Panc1 (cell line): Measurements from ENCODE around the gene ADAD2. TPM values are rescaled to one million over a fixed set of nuclear protein-coding genes. Genes with fewer than 3 reads are reported as not detected.

ENCODE experiments used
- ATAC-seq: fragments of 200-7000 bp; cut with Tn5 transposase; 2 replicates; pipeline ENCODE4 v1.9.1; 2020; ENCODE audit warnings: mild to moderate bottlenecking, moderate library complexity
- BruUV-seq: library from RNA; stranded (reverse); fragments of 400-500 nt; replicated peaks from 2 replicates; lab custom pipeline; 2021; lab: Mats Ljungman, UMichigan
- CTCF ChIA-PET: fragments of 300-600 bp; sonication (Branson Sonifier 250); formaldehyde crosslinking; loops from one replicate; lab custom pipeline; 2022; ENCODE audit warnings: antibody characterized with exemption; lab: Charles Lee
- POLR2A ChIA-PET: fragments of 300-600 bp; sonication (Branson Sonifier 250); formaldehyde crosslinking; loops from one replicate; lab custom pipeline; 2022; ENCODE audit warnings: antibody characterized with exemption; lab: Charles Lee
- DNase-seq: peaks from one replicate; pipeline ENCODE4 v3.0.0-alpha.2; 2010; ENCODE audit warnings: low read depth, low spot score
- H3K27ac ChIP-seq: 2 replicates; pipeline ENCODE4 v1.5.1; 2011; ENCODE audit warnings: mild to moderate bottlenecking, low read length, inconsistent platforms
- H3K27me3 ChIP-seq: fragments of 200-500 bp; sonication (Bioruptor generic); 2 replicates; pipeline ENCODE4 v1.6.0; 2014; ENCODE audit warnings: low read length, inconsistent platforms; ENCODE audit not compliant: control insufficient read depth, insufficient read depth
- H3K36me3 ChIP-seq: fragments of 200-500 bp; sonication (Bioruptor generic); 2 replicates; pipeline ENCODE4 v1.5.1; 2014; ENCODE audit warnings: inconsistent platforms, mild to moderate bottlenecking, low read length, moderate library complexity; ENCODE audit not compliant: control insufficient read depth, insufficient read depth
- H3K4me1 ChIP-seq: 2 replicates; pipeline ENCODE4 v1.5.1; 2011; ENCODE audit warnings: inconsistent platforms, mild to moderate bottlenecking, low read length, moderate library complexity; ENCODE audit not compliant: control insufficient read depth, insufficient read depth
- H3K4me3 ChIP-seq, 2 experiments: 2 replicates each; pipeline ENCODE4 v1.5.1; 2011 to 2012; ENCODE audit warnings: low read depth in 2 of 2, low read length in 2 of 2, mild to moderate bottlenecking in 2 of 2, inconsistent platforms in 1 of 2, moderate library complexity in 1 of 2
- H3K9me3 ChIP-seq: fragments of 200-500 bp; sonication (Bioruptor generic); 2 replicates; pipeline ENCODE4 v1.5.1; 2014; ENCODE audit warnings: low read depth, mild to moderate bottlenecking, inconsistent platforms, low read length, moderate library complexity; ENCODE audit not compliant: control insufficient read depth, insufficient read depth
- POLR2AphosphoS5 ChIP-seq: IDR thresholded peaks from 2 replicates; pipeline ENCODE4 v1.6.1; 2012; ENCODE audit warnings: mild to moderate bottlenecking, low read depth, low read length, moderate library complexity
- SIN3A ChIP-seq: IDR thresholded peaks from 2 replicates; pipeline ENCODE4 v1.6.1; 2012; ENCODE audit warnings: low read depth, mild to moderate bottlenecking, low read length, moderate library complexity, borderline replicate concordance; ENCODE audit not compliant: insufficient read depth
- TCF7L2 ChIP-seq: IDR thresholded peaks from 2 replicates; pipeline ENCODE4 v1.6.1; 2011; ENCODE audit warnings: mild to moderate bottlenecking, low read depth, low read length, inconsistent platforms
- in situ Hi-C: cut with HindIII; loops from 2 replicates; pipeline ENCODE4 v1.10.0; 2016; ENCODE audit warnings: low sequenced_read_pairs, low pct_unique_long_range_greater_than_20kb
- intact Hi-C: fragments of 100-400 bp; cut with micrococcal nuclease; formaldehyde crosslinking; loops from one replicate; pipeline ENCODE4 v1.10.0; 2022; ENCODE audit not compliant: unreplicated experiment
- total RNA-seq: library from RNA; stranded (reverse); gene quantifications from one replicate; pipeline ENCODE4 v1.2.1, GENCODE V29; 2021; ENCODE audit not compliant: unreplicated experiment
- TF ChIP-seq, protein P1 (sequence below), 2 experiments: IDR thresholded peaks; 2 replicates each; pipeline ENCODE4 v1.6.1; 2011 to 2012; ENCODE audit warnings: low read depth in 2 of 2, control low read depth in 1 of 2, low read length in 1 of 2, mild to moderate bottlenecking in 1 of 2, moderate library complexity in 1 of 2; ENCODE audit not compliant: insufficient read depth in 1 of 2
- TF ChIP-seq, protein P2 (sequence below): fragments of 450-650 bp; IDR thresholded peaks from 2 replicates; pipeline ENCODE4 v1.5.1; 2017; ENCODE audit warnings: mild to moderate bottlenecking

ADAD2 gene
- total RNA-seq, 1 experiment from 2014 or later = not detected

DNA sequence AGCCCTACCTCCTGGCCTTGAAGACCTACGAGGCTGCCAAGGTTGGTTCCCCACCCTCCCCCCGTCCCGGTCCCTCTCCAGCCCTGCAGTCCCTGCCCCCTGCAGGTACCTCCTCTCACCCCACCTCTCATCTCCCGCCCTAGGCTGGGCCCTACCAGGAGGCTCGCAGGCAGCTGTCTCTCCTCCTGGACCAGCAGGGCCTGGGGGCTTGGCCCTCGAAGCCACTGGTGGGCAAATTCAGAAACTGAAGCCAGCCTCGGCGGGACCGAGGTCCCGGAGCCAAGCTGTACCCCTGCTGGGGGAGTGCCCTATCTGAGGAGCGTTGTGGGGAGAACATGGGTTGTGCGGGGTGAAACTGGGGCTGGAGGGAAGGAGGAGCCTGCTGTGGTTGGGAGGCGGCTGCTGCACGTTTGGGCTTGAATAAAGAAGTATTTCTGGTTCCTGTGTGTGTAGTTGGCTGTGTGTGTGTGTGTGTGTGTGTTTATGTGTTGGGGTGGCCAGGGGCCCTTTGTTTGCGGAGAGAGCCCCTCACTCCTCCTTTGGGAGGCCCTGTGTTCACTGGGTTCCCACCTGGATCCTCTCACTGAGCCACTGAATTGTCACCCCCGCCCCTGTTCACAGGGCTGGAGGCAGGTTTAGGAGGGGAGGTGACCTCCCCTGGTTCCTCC lies 5.9 kb downstream of the ADAD2 start:
- BruUV-seq = no TSS peak
- in situ Hi-C loops (no loop called here), intact Hi-C loops (no loop called here)
- ChIA-PET POLR2A (no interaction called here), CTCF (interaction anchor here (0.7 kb wide), 1 partner anchor 290 kb away, joined by 9 read pairs; no protein-coding TSS in a partner anchor)
- Histone ChIP-seq H3K4me1 (no peaks in the 10 kb centered on the region), H3K36me3 (no peaks in the 10 kb centered on the region), H3K4me3 (no peak overlapping the region), H3K27ac (no peak overlapping the region), H3K9me3 (no peaks in the 10 kb centered on the region), H3K27me3 (no peaks in the 10 kb centered on the region)
- ATAC-seq (no peak), DNase-seq (no peak)
- TF ChIP-seq, protein P1, sequence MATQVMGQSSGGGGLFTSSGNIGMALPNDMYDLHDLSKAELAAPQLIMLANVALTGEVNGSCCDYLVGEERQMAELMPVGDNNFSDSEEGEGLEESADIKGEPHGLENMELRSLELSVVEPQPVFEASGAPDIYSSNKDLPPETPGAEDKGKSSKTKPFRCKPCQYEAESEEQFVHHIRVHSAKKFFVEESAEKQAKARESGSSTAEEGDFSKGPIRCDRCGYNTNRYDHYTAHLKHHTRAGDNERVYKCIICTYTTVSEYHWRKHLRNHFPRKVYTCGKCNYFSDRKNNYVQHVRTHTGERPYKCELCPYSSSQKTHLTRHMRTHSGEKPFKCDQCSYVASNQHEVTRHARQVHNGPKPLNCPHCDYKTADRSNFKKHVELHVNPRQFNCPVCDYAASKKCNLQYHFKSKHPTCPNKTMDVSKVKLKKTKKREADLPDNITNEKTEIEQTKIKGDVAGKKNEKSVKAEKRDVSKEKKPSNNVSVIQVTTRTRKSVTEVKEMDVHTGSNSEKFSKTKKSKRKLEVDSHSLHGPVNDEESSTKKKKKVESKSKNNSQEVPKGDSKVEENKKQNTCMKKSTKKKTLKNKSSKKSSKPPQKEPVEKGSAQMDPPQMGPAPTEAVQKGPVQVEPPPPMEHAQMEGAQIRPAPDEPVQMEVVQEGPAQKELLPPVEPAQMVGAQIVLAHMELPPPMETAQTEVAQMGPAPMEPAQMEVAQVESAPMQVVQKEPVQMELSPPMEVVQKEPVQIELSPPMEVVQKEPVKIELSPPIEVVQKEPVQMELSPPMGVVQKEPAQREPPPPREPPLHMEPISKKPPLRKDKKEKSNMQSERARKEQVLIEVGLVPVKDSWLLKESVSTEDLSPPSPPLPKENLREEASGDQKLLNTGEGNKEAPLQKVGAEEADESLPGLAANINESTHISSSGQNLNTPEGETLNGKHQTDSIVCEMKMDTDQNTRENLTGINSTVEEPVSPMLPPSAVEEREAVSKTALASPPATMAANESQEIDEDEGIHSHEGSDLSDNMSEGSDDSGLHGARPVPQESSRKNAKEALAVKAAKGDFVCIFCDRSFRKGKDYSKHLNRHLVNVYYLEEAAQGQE (IDR thresholded peaks at IDR 0.05; ENCODE audit: insufficient read depth in 1 of 2, low read depth in 2 of 2, low read length in 1 of 2) = no peak
- TF ChIP-seq POLR2AphosphoS5 (no peak), SIN3A (no peak), TCF7L2 (no peak)
- TF ChIP-seq, protein P2, sequence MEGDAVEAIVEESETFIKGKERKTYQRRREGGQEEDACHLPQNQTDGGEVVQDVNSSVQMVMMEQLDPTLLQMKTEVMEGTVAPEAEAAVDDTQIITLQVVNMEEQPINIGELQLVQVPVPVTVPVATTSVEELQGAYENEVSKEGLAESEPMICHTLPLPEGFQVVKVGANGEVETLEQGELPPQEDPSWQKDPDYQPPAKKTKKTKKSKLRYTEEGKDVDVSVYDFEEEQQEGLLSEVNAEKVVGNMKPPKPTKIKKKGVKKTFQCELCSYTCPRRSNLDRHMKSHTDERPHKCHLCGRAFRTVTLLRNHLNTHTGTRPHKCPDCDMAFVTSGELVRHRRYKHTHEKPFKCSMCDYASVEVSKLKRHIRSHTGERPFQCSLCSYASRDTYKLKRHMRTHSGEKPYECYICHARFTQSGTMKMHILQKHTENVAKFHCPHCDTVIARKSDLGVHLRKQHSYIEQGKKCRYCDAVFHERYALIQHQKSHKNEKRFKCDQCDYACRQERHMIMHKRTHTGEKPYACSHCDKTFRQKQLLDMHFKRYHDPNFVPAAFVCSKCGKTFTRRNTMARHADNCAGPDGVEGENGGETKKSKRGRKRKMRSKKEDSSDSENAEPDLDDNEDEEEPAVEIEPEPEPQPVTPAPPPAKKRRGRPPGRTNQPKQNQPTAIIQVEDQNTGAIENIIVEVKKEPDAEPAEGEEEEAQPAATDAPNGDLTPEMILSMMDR = no peak

DNA sequence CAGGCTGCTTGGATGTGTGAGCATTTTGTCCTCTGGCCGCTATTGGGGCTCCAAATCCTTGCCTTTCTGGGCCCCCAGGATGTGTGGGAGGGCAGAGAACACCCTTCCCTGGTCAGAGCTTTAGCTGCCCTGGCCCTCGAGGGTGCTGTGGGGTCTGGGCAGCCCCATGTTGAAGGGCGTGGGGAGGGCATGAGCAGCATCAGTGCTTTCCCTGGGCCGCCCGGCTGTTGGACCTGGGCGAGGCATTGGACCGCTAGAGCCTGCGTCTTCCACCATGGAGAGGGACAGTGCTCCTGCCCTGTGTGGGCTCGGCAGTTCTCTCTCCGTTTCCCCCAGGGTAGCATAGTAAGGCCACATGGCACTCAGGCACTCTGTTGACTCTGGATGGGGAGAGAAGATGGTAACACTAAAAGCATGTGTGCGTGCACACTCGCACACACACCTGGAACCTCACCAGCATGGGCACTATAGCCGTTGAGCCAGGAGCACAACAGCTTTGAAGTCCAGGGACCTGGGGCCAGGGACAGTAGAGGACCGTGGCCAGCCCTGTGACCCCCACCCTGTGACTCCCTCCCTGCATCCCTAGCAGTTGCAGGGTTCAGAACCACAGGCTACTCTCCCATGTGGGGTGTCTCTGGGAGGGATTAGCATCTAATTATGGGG lies 6.6 kb downstream of the ADAD2 start:
- CTCF ChIA-PET = no interaction called here
- no peaks in the 10 kb centered on the region for H3K9me3 ChIP-seq
- intact Hi-C loops = no loop called here
- no peak for TF ChIP-seq SIN3A
- TF ChIP-seq POLR2AphosphoS5 = no peak
- TF ChIP-seq TCF7L2 = no peak
- TF ChIP-seq, protein P1 (IDR thresholded peaks at IDR 0.05; ENCODE audit: insufficient read depth in 1 of 2, low read depth in 2 of 2, low read length in 1 of 2) = no peak
- TF ChIP-seq, protein P2 = no peak
- no peaks in the 10 kb centered on the region for H3K27me3 ChIP-seq
- ATAC-seq (no peak), DNase-seq (no peak)
- in situ Hi-C loops = no loop called here
- no TSS peak for BruUV-seq
- no peaks in the 10 kb centered on the region for H3K36me3 ChIP-seq
- no peak overlapping the region for H3K4me3 ChIP-seq
- POLR2A ChIA-PET = no interaction called here
- H3K27ac ChIP-seq = no peak overlapping the region
- no peaks in the 10 kb centered on the region for H3K4me1 ChIP-seq
